Hepatocyte (in vitro differentiated cells): ENCODE data around the gene ZFR2. TPM values are rescaled to one million over a fixed set of nuclear protein-coding genes. Genes with fewer than 3 reads are reported as not detected.

Experiments
- DNase-seq: peaks from one replicate; pipeline ENCODE4 v3.0.0-alpha.2; 2016; ENCODE audit warnings: low spot score
- H2AFZ ChIP-seq: fragments of 200-600 bp; sonication (generic); 2 replicates; pipeline ENCODE4 v1.6.0; 2016; ENCODE audit warnings: antibody characterized with exemption, mild to moderate bottlenecking
- H3K27ac ChIP-seq: fragments of 200-600 bp; sonication (generic); 2 replicates; pipeline ENCODE4 v1.5.1; 2016; ENCODE audit warnings: mild to moderate bottlenecking
- H3K27me3 ChIP-seq: fragments of 200-600 bp; sonication (generic); 2 replicates; pipeline ENCODE4 v1.6.1; 2016
- H3K36me3 ChIP-seq: fragments of 200-600 bp; sonication (generic); replicated peaks from 2 replicates; pipeline ENCODE4 v1.5.1; 2016; ENCODE audit warnings: low read depth; ENCODE audit not compliant: insufficient read depth
- H3K4me1 ChIP-seq: fragments of 200-600 bp; sonication (generic); 2 replicates; pipeline ENCODE4 v1.5.1; 2016; ENCODE audit warnings: mild to moderate bottlenecking, moderate library complexity; ENCODE audit not compliant: insufficient read depth
- H3K4me2 ChIP-seq: fragments of 200-600 bp; sonication (generic); 2 replicates; pipeline ENCODE4 v1.6.0; 2016
- H3K4me3 ChIP-seq: fragments of 200-600 bp; sonication (generic); 2 replicates; pipeline ENCODE4 v1.5.1; 2016; ENCODE audit warnings: mild to moderate bottlenecking
- H3K79me2 ChIP-seq: fragments of 200-600 bp; sonication (generic); 2 replicates; pipeline ENCODE4 v1.6.0; 2017; ENCODE audit warnings: mild to moderate bottlenecking
- H3K9me2 ChIP-seq: fragments of 200-600 bp; sonication (generic); replicated peaks from 2 replicates; pipeline ENCODE4 v1.6.0; 2017; ENCODE audit warnings: mild to moderate bottlenecking; ENCODE audit not compliant: insufficient read depth
- H3K9me3 ChIP-seq: fragments of 200-600 bp; sonication (generic); 2 replicates; pipeline ENCODE4 v1.5.1; 2016; ENCODE audit warnings: low read depth, mild to moderate bottlenecking
- H4K20me1 ChIP-seq: fragments of 200-600 bp; sonication (generic); 2 replicates; pipeline ENCODE4 v1.6.0; 2016; ENCODE audit warnings: mild to moderate bottlenecking; ENCODE audit not compliant: insufficient read depth, poor library complexity, severe bottlenecking
- CTCF ChIP-seq: fragments of 200-600 bp; sonication (generic); IDR thresholded peaks from 2 replicates; pipeline ENCODE4 v1.5.1; 2016; ENCODE audit warnings: antibody characterized with exemption, mild to moderate bottlenecking; ENCODE audit not compliant: poor library complexity
- EZH2 ChIP-seq: fragments of 200-600 bp; sonication (generic); IDR thresholded peaks from 2 replicates; pipeline ENCODE4 v1.6.1; 2016; ENCODE audit warnings: antibody characterized with exemption, mild to moderate bottlenecking, borderline replicate concordance
- EZH2phosphoT487 ChIP-seq: fragments of 200-600 bp; sonication (generic); IDR thresholded peaks from one replicate; pipeline ENCODE4 v1.6.1; 2018; ENCODE audit warnings: antibody characterized with exemption, mild to moderate bottlenecking, low read depth, moderate library complexity; ENCODE audit not compliant: unreplicated experiment, severe bottlenecking
- WGBS: methylation state at CpG from one replicate; pipeline ENCODE4 v1.1.6; 2016; ENCODE audit warnings: low lambda C conversion rate; ENCODE audit errors: missing lambda C conversion rate; 5-methylcytosine and 5-hydroxymethylcytosine counted together
- polyA plus RNA-seq: library from polyadenylated mRNA; unstranded; fragments of >200 nt; fragmentation: Nextera tagmentation; extraction: Ambion mirVana; gene quantifications from 2 replicates; pipeline ENCODE4 v1.2.1, GENCODE V29; 2016
- total RNA-seq: library from RNA; depleted of rRNA; stranded (reverse); fragments of >200 nt; gene quantifications from 2 replicates; pipeline ENCODE4 v1.2.3, GENCODE V29; 2014

The ZFR2 gene
- total and polyA plus RNA-seq, 2 experiments from 2014 or later = 0.97 to 1.7 TPM

- no peak overlapping the region for H3K27ac ChIP-seq
- H3K36me3 ChIP-seq = no peaks in the 10 kb centered on the region
- no peaks in the 10 kb centered on the region for H3K9me2 ChIP-seq
- no peak overlapping the region for H2AFZ ChIP-seq
- H3K4me3 ChIP-seq = no peak overlapping the region
- H3K4me1 ChIP-seq = no peaks in the 10 kb centered on the region
- no peaks in the 10 kb centered on the region for H3K27me3 ChIP-seq
- H3K9me3 ChIP-seq = no peaks in the 10 kb centered on the region
- H3K79me2 ChIP-seq = no peaks in the 10 kb centered on the region
- TF ChIP-seq EZH2 (no peak), CTCF (no peak), EZH2phosphoT487 (no peak)
- no peak for DNase-seq
- 78% methylated on average over 22 of the region's 25 CpGs for WGBS
- H4K20me1 ChIP-seq = no peaks in the 10 kb centered on the region
- no peak overlapping the region for H3K4me2 ChIP-seq
Observed at GRCh38 chr19:3774621-3775373, 94.0 kb downstream of the ZFR2 start.

DNA sequence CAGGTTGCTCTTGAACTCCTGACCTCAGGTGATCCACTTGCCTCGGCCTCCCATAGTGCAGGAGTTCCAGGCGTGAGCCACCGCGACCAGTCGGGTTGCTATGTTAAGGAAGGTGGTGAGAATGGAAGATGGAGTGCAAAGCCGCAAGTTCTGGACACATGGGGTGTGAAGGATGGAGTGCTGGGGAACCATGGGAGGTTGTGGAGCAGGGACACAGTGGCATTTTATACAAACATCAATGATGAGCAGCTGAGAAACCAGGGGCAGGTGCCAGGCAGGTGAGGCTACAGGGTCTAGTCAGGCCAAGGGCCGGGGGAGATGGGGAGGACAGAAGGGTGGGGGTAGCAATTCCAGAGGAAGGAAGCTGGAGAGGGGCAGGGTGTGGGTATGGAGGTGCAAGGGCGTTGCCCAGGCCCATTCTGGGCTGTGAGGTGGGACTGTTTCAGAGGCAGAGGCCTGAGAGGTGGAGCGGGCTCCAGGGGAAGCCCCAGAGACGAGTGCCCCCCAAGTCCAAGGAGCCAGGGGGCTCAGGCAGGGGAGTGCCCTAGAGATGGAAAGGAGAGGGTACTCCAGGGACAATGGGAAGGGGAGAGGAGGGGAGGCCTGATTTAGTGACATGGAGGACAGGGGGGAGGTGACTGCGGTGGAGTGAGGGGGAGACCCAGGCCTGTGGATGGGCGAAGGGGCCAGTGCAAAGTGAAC, 94.9 kb downstream of the ZFR2 start:
- no peak for TF ChIP-seq EZH2phosphoT487
- no peaks in the 10 kb centered on the region for H3K4me1 ChIP-seq
- H3K27ac ChIP-seq = no peak overlapping the region
- H3K4me2 ChIP-seq = no peak overlapping the region
- no peak overlapping the region for H2AFZ ChIP-seq
- H3K79me2 ChIP-seq = no peaks in the 10 kb centered on the region
- no peaks in the 10 kb centered on the region for H3K9me3 ChIP-seq
- 90% methylated on average over 12 of the region's 12 CpGs for WGBS
- no peaks in the 10 kb centered on the region for H3K36me3 ChIP-seq
- no peak overlapping the region for H3K4me3 ChIP-seq
- no peaks in the 10 kb centered on the region for H3K27me3 ChIP-seq
- no peaks in the 10 kb centered on the region for H3K9me2 ChIP-seq
- H4K20me1 ChIP-seq = no peaks in the 10 kb centered on the region
- DNase-seq = no peak

- Histone ChIP-seq H3K36me3 (no peaks in the 10 kb centered on the region), H3K79me2 (no peaks in the 10 kb centered on the region), H3K4me1 (no peaks in the 10 kb centered on the region), H4K20me1 (no peaks in the 10 kb centered on the region), H3K27me3 (no peaks in the 10 kb centered on the region), H3K4me3 (no peak within 1 kb of the TSS), H3K27ac (no peak within 1 kb of the TSS), H3K9me2 (no peaks in the 10 kb centered on the region), H3K4me2 (no peak within 1 kb of the TSS), H3K9me3 (no peaks in the 10 kb centered on the region), H2AFZ (no peak within 1 kb of the TSS)
- WGBS = 66% methylated on average over 19 of the region's 23 CpGs
- no peak for DNase-seq
- TF ChIP-seq CTCF (no peak), EZH2phosphoT487 (no peak), EZH2 (no peak)
Observed at GRCh38 chr19:3771906-3772455, 96.9 kb downstream of the ZFR2 start, which contains the start of gene RAX2. Gene RAX2 (minus strand): TSS chr19:3772228. CDS start chr19:3771742, 486 bp downstream.
